GM12875 (cell line): Measurements from ENCODE around the gene CES2.
"Not testable (repeated sequence)": the region's sequence is repeated elsewhere in the genome, so short reads cannot be mapped to it uniquely, and the experiment has no call there.

Experiments used
- H3K4me3 ChIP-seq: one replicate; pipeline ENCODE4 v1.5.1; 2011; ENCODE audit warnings: low read depth, low read length, control low read depth
- TF ChIP-seq, protein P1 (sequence below): IDR thresholded peaks from 2 replicates; pipeline ENCODE4 v1.5.1; 2011; ENCODE audit warnings: low read depth, mild to moderate bottlenecking, control low read depth, inconsistent platforms, low read length, moderate library complexity, borderline replicate concordance; ENCODE audit not compliant: insufficient read depth

Gene CES2

DNA sequence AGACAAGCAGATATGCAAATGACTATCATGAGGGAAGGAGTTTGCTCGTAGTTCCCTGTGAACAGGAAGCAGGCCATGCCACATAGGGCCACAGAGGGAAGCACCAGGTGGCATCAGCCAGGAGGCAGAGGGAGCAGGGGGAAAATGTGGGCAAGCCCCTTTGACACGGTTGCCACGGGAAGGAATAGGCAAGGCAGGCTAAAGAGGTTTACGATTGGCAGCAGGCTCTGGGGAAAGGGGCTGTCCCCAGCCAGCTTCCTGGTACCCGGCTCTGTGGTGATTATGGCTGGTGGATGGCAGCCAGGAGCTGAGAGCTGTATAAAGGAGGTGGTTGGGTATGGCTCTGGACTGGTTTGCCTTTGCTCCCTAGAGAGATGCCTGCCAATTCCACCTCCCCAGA, 26.6 kb downstream of the CES2 start:
- no peak overlapping the region for H3K4me3 ChIP-seq

DNA sequence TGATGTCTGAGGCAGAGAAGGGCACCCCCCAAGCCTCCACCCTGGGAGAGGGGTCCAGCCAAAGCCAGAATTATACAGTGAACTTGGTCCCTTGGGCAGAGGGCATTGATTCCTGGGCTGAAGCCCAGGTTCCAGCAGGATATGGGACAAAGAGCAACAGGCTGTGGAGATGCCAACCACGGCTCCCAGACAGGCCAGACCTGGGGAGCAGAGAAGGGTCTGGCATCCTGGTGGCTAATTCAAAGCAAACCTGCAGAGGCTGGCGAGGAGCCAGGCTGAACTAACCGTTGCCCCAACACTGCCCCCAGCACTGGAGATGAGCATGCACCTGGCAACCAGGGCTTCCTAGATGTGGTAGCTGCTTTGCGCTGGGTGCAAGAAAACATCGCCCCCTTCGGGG, 28.7 kb downstream of the CES2 start:
- H3K4me3 ChIP-seq = no peak overlapping the region
- TF ChIP-seq, protein P1, sequence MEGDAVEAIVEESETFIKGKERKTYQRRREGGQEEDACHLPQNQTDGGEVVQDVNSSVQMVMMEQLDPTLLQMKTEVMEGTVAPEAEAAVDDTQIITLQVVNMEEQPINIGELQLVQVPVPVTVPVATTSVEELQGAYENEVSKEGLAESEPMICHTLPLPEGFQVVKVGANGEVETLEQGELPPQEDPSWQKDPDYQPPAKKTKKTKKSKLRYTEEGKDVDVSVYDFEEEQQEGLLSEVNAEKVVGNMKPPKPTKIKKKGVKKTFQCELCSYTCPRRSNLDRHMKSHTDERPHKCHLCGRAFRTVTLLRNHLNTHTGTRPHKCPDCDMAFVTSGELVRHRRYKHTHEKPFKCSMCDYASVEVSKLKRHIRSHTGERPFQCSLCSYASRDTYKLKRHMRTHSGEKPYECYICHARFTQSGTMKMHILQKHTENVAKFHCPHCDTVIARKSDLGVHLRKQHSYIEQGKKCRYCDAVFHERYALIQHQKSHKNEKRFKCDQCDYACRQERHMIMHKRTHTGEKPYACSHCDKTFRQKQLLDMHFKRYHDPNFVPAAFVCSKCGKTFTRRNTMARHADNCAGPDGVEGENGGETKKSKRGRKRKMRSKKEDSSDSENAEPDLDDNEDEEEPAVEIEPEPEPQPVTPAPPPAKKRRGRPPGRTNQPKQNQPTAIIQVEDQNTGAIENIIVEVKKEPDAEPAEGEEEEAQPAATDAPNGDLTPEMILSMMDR = no peak

More for the DNA sequence above, 26.6 kb downstream of the CES2 start:
- TF ChIP-seq, protein P1 = no peak

DNA sequence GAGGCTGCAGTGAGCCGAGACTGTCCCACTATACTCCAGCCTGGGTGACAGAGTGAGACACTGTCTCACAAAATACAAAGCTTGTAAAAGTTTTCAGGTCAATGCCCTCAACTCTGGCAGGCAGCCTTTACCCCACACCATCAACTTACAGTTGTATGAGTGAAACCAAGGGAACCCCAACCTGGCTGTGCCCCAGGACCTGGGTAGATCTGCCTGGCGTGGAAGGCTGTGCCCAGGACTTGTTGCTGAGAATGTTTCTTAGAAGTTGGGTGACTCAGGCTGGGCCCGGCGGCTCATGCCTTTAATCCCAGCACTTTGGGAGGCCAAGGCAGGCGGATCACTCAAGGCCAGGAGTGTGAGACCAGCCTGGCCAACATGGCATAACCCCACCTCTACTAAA, 33.5 kb downstream of the CES2 start:
- no peak overlapping the region for H3K4me3 ChIP-seq
- TF ChIP-seq, protein P1 = no peak

DNA sequence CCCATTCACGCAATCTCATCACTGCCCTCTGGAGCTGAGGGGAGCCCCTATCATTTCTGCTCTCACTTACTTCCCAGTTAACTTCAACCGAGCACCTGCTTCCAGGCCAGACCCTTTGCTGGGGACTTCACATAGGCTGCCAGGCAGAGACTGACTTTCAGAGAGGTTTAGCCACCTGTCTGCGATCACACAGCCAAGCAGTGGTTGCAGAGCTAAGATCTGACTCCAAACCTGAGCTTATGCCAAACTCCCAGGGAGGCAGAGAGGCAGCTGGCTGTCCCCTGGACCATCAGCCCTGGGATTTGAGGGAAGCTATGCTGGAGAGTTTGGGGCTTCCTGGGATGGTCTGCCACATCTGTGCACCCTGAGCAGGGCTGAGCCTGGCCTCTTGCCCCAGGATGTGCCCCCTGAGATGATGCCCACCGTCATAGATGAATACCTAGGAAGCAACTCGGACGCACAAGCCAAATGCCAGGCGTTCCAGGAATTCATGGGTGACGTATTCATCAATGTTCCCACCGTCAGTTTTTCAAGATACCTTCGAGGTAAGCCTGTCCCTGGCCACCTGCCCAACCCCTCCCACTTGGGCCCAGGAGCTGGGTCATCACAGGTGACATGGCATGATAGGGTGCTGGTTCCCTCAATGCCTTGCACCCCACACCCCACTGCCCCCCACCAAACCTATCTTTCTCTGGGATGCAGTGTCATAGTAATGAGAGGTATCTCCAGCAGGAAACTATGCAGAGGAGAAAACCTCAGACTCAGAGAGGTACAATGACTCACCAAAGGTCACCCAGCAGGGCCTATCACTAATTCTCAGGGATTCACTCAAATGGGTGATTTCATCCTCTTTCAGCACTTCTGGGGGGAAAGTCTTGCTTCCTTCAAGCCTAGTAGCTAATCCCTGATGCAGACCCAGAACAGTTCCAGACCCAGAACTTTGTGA, 35.7 kb downstream of the CES2 start:
- TF ChIP-seq, protein P1 = no peak
- H3K4me3 ChIP-seq = no peak overlapping the region

DNA sequence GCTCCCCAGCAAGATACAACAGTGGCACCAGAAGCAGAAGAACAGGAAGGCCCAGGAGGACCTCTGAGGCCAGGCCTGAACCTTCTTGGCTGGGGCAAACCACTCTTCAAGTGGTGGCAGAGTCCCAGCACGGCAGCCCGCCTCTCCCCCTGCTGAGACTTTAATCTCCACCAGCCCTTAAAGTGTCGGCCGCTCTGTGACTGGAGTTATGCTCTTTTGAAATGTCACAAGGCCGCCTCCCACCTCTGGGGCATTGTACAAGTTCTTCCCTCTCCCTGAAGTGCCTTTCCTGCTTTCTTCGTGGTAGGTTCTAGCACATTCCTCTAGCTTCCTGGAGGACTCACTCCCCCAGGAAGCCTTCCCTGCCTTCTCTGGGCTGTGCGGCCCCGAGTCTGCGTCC, 37.7 kb downstream of the CES2 start:
- TF ChIP-seq, protein P1 = no peak
- H3K4me3 ChIP-seq = no peak overlapping the region

DNA sequence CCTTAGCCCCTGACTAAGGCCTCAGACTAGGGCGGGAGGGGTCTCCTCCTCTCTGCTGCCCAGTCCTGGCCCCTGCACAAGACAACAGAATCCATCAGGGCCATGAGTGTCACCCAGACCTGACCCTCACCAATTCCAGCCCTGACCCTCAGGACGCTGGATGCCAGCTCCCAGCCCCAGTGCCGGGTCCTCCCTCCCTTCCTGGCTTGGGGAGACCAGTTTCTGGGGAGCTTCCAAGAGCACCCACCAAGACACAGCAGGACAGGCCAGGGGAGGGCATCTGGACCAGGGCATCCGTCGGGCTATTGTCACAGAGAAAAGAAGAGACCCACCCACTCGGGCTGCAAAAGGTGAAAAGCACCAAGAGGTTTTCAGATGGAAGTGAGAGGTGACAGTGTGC, 38.4 kb downstream of the CES2 start:
- H3K4me3 ChIP-seq = no peak overlapping the region
- TF ChIP-seq, protein P1 = no peak

DNA sequence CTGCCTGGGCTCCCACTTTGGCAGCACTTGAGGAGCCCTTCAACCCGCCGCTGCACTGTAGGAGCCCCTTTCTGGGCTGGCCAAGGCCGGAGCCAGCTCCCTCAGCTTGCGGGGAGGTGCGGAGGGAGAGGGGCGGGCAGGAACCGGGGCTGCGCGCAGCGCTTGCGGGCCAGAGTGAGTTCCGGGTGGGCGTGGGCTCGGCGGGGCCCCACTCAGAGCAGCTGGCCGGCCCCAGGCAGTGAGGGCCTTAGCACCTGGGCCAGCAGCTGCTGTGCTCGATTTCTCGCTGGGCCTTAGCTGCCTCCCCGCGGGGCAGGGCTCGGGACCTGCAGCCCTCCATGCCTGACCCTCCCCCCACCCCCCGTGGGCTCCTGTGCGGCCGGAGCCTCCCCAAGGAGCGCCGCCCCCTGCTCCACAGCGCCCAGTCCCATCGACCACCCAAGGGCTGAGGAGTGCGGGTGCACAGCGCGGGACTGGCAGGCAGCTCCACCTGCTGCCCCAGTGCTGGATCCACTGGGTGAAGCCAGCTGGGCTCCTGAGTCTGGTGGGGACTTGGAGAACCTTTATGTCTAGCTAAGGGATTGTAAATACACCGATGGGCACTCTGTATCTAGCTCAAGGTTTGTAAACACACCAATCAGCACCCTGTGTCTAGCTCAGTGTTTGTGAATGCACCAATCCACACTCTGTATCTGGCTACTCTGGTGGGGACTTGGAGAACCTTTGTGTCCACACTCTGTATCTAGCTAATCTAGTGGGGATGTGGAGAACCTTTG, 39.0 kb downstream of the CES2 start:
- H3K4me3 ChIP-seq = not testable (repeated sequence)

DNA sequence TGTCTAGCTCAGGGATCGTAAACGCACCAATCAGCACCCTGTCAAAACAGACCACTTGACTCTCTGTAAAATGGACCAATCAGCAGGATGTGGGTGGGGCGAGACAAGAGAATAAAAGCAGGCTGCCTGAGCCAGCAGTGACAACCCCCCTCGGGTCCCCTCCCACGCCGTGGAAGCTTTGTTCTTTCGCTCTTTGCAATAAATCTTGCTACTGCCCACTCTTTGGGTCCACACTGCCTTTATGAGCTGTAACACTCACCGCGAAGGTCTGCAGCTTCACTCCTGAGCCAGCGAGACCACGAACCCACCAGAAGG, 39.6 kb downstream of the CES2 start:
- not testable (repeated sequence) for H3K4me3 ChIP-seq
